ENCODE results near the gene NAPA. TPM values are rescaled to one million over a fixed set of nuclear protein-coding genes. Genes with fewer than 3 reads are reported as not detected.

The NAPA gene
- total and polyA plus RNA-seq, 2 of the 13 experiments (the other 11 are each of a cell fraction or from before 2014, with no cell fraction given), result 32.6 to 65.9 TPM

DNA sequence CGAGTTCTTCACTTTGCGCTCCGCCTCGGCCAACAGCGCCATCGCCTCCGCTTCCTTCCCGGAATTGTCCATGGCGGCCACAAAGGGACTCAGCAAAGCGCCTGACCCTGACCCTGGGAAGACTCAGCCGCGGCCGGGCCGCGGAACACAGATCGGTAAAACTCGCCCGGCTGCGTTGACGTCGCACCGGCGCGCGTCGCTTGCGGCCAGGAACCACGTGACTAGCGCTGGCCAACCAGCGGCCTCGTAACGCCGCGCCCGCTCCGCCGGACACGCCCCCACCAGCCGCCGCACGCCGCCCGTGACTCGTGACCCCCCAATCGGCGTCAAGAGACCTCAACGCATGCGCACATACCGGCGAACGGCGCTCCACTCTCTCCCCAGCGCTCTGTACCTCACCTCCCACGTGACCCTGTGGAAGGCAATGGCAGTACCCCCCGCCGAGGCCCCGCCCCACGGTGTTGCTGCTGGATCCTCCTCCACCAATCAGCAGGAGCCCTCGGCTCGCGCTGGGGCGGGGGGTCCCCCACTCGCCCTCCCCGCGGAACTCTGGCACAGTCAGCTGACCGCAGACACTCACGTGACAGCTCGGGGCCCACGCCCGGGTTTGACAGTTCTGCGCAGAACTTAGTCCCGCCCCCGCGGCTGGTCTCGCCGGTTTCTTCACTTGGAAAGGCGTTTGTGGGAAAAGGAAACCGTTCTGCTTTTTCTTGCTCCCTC, at the start of gene NAPA (continued):
- TF ChIP-seq, protein P1, sequence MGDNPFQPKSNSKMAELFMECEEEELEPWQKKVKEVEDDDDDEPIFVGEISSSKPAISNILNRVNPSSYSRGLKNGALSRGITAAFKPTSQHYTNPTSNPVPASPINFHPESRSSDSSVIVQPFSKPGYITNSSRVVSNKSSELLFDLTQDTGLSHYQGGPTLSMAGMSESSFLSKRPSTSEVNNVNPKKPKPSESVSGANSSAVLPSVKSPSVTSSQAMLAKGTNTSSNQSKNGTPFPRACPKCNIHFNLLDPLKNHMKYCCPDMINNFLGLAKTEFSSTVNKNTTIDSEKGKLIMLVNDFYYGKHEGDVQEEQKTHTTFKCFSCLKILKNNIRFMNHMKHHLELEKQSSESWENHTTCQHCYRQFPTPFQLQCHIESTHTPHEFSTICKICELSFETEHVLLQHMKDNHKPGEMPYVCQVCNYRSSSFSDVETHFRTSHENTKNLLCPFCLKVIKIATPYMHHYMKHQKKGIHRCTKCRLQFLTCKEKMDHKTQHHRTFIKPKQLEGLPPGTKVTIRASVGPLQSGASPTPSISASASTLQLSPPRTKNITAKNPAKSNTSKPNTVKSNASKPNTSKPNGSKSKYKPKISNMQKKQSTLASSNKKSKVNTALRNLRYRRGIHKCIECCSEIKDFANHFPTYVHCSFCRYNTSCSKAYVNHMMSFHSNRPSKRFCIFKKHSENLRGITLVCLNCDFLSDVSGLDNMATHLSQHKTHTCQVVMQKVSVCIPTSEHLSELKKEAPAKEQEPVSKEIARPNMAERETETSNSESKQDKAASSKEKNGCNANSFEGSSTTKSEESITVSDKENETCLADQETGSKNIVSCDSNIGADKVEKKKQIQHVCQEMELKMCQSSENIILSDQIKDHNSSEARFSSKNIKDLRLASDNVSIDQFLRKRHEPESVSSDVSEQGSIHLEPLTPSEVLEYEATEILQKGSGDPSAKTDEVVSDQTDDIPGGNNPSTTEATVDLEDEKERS (CRISPR knock-in tag; IDR thresholded peaks at IDR 0.05), result no peak
- TF ChIP-seq ZFP62 (CRISPR knock-in tag; IDR thresholded peaks at IDR 0.05) (no peak), SALL2 (CRISPR knock-in tag; IDR thresholded peaks at IDR 0.05) (peak; percentile 50), TOPORS (CRISPR knock-in tag; IDR thresholded peaks at IDR 0.05) (no peak), ZNF431 (CRISPR knock-in tag; IDR thresholded peaks at IDR 0.05; ENCODE audit: borderline replicate concordance, low read depth) (no peak), NFYB (CRISPR knock-in tag; IDR thresholded peaks at IDR 0.05) (peak; percentile 86), RBFOX2 (IDR thresholded peaks at IDR 0.05; ENCODE audit: low read depth, low read length) (peak; percentile 89), ZFP1 (CRISPR knock-in tag; IDR thresholded peaks at IDR 0.05) (no peak), ZMAT3 (CRISPR knock-in tag; conservative IDR thresholded peaks at IDR 0.05) (no peak), ZNF737 (CRISPR knock-in tag; IDR thresholded peaks at IDR 0.05; ENCODE audit: borderline replicate concordance) (no peak), MED1 (CRISPR knock-in tag; IDR thresholded peaks at IDR 0.05) (peak; percentile 27), ZNF543 (CRISPR knock-in tag; IDR thresholded peaks at IDR 0.05) (0 out of 2 replicates have a peak, but pooled peaks have one; percentile 9), ZNF180 (CRISPR knock-in tag; IDR thresholded peaks at IDR 0.05; ENCODE audit: borderline replicate concordance, low read depth) (no peak)
- TF ChIP-seq, protein P2, sequence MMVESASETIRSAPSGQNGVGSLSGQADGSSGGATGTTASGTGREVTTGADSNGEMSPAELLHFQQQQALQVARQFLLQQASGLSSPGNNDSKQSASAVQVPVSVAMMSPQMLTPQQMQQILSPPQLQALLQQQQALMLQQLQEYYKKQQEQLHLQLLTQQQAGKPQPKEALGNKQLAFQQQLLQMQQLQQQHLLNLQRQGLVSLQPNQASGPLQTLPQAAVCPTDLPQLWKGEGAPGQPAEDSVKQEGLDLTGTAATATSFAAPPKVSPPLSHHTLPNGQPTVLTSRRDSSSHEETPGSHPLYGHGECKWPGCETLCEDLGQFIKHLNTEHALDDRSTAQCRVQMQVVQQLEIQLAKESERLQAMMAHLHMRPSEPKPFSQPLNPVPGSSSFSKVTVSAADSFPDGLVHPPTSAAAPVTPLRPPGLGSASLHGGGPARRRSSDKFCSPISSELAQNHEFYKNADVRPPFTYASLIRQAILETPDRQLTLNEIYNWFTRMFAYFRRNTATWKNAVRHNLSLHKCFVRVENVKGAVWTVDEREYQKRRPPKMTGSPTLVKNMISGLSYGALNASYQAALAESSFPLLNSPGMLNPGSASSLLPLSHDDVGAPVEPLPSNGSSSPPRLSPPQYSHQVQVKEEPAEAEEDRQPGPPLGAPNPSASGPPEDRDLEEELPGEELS (CRISPR knock-in tag; IDR thresholded peaks at IDR 0.05), result peak; percentile 70
- TF ChIP-seq, protein P3, sequence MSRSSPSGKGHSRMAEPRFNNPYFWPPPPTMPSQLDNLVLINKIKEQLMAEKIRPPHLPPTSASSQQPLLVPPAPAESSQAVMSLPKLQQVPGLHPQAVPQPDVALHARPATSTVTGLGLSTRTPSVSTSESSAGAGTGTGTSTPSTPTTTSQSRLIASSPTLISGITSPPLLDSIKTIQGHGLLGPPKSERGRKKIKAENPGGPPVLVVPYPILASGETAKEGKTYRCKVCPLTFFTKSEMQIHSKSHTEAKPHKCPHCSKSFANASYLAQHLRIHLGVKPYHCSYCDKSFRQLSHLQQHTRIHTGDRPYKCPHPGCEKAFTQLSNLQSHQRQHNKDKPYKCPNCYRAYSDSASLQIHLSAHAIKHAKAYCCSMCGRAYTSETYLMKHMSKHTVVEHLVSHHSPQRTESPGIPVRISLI (CRISPR knock-in tag; IDR thresholded peaks at IDR 0.05; ENCODE audit: borderline replicate concordance), result no peak
- TF ChIP-seq, protein P4, sequence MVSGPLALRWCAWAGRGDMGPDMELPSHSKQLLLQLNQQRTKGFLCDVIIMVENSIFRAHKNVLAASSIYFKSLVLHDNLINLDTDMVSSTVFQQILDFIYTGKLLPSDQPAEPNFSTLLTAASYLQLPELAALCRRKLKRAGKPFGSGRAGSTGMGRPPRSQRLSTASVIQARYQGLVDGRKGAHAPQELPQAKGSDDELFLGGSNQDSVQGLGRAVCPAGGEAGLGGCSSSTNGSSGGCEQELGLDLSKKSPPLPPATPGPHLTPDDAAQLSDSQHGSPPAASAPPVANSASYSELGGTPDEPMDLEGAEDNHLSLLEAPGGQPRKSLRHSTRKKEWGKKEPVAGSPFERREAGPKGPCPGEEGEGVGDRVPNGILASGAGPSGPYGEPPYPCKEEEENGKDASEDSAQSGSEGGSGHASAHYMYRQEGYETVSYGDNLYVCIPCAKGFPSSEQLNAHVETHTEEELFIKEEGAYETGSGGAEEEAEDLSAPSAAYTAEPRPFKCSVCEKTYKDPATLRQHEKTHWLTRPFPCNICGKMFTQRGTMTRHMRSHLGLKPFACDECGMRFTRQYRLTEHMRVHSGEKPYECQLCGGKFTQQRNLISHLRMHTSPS (CRISPR knock-in tag; IDR thresholded peaks at IDR 0.05; ENCODE audit: low read depth), result no peak
- TF ChIP-seq, protein P5, sequence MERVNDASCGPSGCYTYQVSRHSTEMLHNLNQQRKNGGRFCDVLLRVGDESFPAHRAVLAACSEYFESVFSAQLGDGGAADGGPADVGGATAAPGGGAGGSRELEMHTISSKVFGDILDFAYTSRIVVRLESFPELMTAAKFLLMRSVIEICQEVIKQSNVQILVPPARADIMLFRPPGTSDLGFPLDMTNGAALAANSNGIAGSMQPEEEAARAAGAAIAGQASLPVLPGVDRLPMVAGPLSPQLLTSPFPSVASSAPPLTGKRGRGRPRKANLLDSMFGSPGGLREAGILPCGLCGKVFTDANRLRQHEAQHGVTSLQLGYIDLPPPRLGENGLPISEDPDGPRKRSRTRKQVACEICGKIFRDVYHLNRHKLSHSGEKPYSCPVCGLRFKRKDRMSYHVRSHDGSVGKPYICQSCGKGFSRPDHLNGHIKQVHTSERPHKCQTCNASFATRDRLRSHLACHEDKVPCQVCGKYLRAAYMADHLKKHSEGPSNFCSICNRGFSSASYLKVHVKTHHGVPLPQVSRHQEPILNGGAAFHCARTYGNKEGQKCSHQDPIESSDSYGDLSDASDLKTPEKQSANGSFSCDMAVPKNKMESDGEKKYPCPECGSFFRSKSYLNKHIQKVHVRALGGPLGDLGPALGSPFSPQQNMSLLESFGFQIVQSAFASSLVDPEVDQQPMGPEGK (CRISPR knock-in tag; IDR thresholded peaks at IDR 0.05), result peak; percentile 100
- TF ChIP-seq, protein P6, sequence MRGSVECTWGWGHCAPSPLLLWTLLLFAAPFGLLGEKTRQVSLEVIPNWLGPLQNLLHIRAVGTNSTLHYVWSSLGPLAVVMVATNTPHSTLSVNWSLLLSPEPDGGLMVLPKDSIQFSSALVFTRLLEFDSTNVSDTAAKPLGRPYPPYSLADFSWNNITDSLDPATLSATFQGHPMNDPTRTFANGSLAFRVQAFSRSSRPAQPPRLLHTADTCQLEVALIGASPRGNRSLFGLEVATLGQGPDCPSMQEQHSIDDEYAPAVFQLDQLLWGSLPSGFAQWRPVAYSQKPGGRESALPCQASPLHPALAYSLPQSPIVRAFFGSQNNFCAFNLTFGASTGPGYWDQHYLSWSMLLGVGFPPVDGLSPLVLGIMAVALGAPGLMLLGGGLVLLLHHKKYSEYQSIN (CRISPR knock-in tag; IDR thresholded peaks at IDR 0.05; ENCODE audit: borderline replicate concordance), result no peak
